ENCODE data around the gene RB1.

DNA sequence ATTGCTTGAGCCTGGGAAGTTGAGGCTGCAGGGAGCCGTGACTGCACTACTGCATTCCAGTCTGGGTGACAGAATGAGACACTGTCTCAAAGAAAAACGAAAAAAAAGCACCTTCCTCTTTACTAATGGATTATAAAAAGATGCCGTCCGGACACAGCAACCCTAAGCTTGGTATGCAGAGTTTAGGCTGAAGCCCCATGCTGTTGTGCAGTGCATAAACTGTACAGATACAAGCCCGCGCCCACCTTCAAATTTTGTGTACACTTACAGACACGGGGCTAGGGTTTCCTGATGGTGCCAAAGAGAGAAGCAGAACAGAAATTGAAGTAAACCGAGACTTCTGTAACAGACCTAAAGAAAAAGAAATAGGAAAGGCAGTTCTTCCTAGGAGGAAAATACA is 100.4 kb downstream of the RB1 start:
- TF ChIP-seq, protein P1, sequence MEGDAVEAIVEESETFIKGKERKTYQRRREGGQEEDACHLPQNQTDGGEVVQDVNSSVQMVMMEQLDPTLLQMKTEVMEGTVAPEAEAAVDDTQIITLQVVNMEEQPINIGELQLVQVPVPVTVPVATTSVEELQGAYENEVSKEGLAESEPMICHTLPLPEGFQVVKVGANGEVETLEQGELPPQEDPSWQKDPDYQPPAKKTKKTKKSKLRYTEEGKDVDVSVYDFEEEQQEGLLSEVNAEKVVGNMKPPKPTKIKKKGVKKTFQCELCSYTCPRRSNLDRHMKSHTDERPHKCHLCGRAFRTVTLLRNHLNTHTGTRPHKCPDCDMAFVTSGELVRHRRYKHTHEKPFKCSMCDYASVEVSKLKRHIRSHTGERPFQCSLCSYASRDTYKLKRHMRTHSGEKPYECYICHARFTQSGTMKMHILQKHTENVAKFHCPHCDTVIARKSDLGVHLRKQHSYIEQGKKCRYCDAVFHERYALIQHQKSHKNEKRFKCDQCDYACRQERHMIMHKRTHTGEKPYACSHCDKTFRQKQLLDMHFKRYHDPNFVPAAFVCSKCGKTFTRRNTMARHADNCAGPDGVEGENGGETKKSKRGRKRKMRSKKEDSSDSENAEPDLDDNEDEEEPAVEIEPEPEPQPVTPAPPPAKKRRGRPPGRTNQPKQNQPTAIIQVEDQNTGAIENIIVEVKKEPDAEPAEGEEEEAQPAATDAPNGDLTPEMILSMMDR (IDR thresholded peaks at IDR 0.05; ENCODE audit: borderline replicate concordance, extremely low read depth, low read length, poor library complexity, severe bottlenecking) = no peak
- TF ChIP-seq EZH2 (IDR thresholded peaks at IDR 0.05; ENCODE audit: borderline replicate concordance, low read depth, low read length, severe bottlenecking) = no peak
